Endothelial cell of umbilical vein (primary cell): Measurements from ENCODE around the gene NOTCH1.

ENCODE experiments used
- EZH2 ChIP-seq: IDR thresholded peaks from 2 replicates; pipeline ENCODE4 v1.6.1; 2012; ENCODE audit warnings: borderline replicate concordance, low read depth, mild to moderate bottlenecking, moderate library complexity, low read length, inconsistent platforms; ENCODE audit not compliant: severe bottlenecking
- POLR2A ChIP-seq: IDR thresholded peaks from 2 replicates; pipeline ENCODE4 v1.6.1; 2012; ENCODE audit warnings: low read depth, mild to moderate bottlenecking, control low read depth, low read length
- POLR2AphosphoS5 ChIP-seq: IDR thresholded peaks from 2 replicates; pipeline ENCODE4 v1.6.1; 2012; ENCODE audit warnings: low read depth, mild to moderate bottlenecking, control low read depth, low read length, moderate library complexity; ENCODE audit not compliant: insufficient read depth
- TF ChIP-seq, protein P1 (sequence below), 2 donors: IDR thresholded peaks; 1 replicate in 1 of 2; 2 replicates in 1 of 2; pipeline ENCODE4 v1.5.1; 2011; ENCODE audit warnings: low read length in 2 of 2, mild to moderate bottlenecking in 2 of 2, moderate library complexity in 2 of 2, control low read depth in 1 of 2, inconsistent platforms in 1 of 2, low read depth in 1 of 2; ENCODE audit not compliant: insufficient read depth in 1 of 2; ENCODE audit errors: extremely low read depth in 1 of 2

DNA sequence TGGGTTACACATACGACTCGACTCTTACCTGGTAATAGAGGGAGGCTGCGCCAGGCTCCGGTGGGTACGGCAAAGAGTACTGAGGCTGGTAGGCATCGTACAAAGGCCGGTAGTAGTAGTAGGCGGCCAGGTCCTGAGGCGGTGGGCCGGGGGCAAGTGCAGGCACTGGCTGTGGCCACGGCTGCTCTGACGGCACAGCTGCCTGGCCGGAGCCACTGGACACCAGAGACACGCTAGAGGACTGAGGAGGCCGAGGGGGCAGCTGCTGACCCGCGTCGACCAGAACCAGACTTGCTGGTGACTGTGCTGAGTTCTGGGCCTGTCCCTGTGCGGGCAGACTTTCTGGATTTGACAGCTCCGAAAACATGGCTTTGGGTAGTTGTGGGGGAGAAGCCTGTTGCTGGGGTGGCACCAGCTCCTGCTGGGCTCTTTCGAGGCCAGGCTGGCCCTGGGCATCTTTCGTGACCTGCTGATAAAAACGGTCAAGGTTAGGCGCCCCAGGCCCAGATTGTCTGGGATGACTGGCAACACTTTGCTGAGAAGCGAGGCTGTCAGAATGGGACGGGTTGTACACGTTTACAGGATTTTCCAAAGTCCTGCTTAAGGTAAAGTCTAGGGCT is 71.7 kb downstream of the NOTCH1 start:
- TF ChIP-seq, protein P1, sequence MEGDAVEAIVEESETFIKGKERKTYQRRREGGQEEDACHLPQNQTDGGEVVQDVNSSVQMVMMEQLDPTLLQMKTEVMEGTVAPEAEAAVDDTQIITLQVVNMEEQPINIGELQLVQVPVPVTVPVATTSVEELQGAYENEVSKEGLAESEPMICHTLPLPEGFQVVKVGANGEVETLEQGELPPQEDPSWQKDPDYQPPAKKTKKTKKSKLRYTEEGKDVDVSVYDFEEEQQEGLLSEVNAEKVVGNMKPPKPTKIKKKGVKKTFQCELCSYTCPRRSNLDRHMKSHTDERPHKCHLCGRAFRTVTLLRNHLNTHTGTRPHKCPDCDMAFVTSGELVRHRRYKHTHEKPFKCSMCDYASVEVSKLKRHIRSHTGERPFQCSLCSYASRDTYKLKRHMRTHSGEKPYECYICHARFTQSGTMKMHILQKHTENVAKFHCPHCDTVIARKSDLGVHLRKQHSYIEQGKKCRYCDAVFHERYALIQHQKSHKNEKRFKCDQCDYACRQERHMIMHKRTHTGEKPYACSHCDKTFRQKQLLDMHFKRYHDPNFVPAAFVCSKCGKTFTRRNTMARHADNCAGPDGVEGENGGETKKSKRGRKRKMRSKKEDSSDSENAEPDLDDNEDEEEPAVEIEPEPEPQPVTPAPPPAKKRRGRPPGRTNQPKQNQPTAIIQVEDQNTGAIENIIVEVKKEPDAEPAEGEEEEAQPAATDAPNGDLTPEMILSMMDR (IDR thresholded peaks at IDR 0.05; ENCODE audit: extremely low read depth in 1 of 2, insufficient read depth in 1 of 2, low read depth in 1 of 2, low read length in 2 of 2), result no peak
- TF ChIP-seq EZH2, result no peak
- no peak for TF ChIP-seq POLR2A
- no peak for TF ChIP-seq POLR2AphosphoS5
